H1 (cell line): ENCODE results near the gene PIMREG. TPM values are rescaled to one million over a fixed set of nuclear protein-coding genes. Genes with fewer than 3 reads are reported as not detected.
A peak's percentile ranks its signal among the peaks of the same experiment; 100 is the strongest.

Source experiments
- CTCF ChIA-PET: fragments of 300-600 bp; sonication (Branson Sonifier 250); formaldehyde crosslinking; loops from one replicate; lab custom pipeline; 2021; ENCODE audit not compliant: partially characterized antibody; lab: Charles Lee
- POLR2A ChIA-PET: fragments of 300-600 bp; sonication (Branson Sonifier 250); formaldehyde crosslinking; loops from one replicate; lab custom pipeline; 2021; ENCODE audit warnings: inconsistent platforms; ENCODE audit not compliant: partially characterized antibody; lab: Charles Lee
- DNase-seq, 2 experiments: peaks; one replicate each; pipeline versions ENCODE4 v3.0.0 to v3.0.0-alpha.2; 2010 to 2022; ENCODE audit warnings: low spot score in 2 of 2, low read depth in 1 of 2, mixed read lengths in 1 of 2
- FAIRE-seq: peaks from 2 replicates; lab custom pipeline; 2011; peaks lifted over from hg19 to GRCh38; lab: Jason Lieb, UNC
- H2AFZ ChIP-seq: 2 replicates; pipeline ENCODE4 v1.8.1; 2012; ENCODE audit warnings: low read length, inconsistent platforms
- H2AK5ac ChIP-seq: 2 replicates; pipeline ENCODE4 v1.6.1; 2013; ENCODE audit warnings: low read depth, low read length
- H2BK120ac ChIP-seq: replicated peaks from 2 replicates; pipeline ENCODE3; 2013; ENCODE audit warnings: low read depth, low read length, inconsistent platforms
- H2BK12ac ChIP-seq: 2 replicates; pipeline ENCODE4 v1.6.1; 2013; ENCODE audit warnings: low read depth, low read length
- H2BK15ac ChIP-seq: 2 replicates; pipeline ENCODE4 v1.6.1; 2013; ENCODE audit warnings: low read length
- H2BK20ac ChIP-seq: 2 replicates; pipeline ENCODE4 v1.6.1; 2013; ENCODE audit warnings: low read length
- H2BK5ac ChIP-seq: 2 replicates; pipeline ENCODE4 v1.6.1; 2013; ENCODE audit warnings: low read depth, low read length
- H3K14ac ChIP-seq: 2 replicates; pipeline ENCODE4 v1.6.1; 2013; ENCODE audit warnings: inconsistent platforms; ENCODE audit not compliant: insufficient read length
- H3K18ac ChIP-seq: 2 replicates; pipeline ENCODE4 v1.6.1; 2013; ENCODE audit warnings: low read length; ENCODE audit errors: extremely low read depth
- H3K23ac ChIP-seq: 2 replicates; pipeline ENCODE4 v1.6.1; 2013; ENCODE audit warnings: inconsistent platforms; ENCODE audit not compliant: insufficient read length
- H3K23me2 ChIP-seq: 2 replicates; pipeline ENCODE4 v1.6.1; 2013; ENCODE audit warnings: low read depth, low read length
- H3K27ac ChIP-seq: 2 replicates; pipeline ENCODE4 v1.6.1; 2011; ENCODE audit warnings: low read depth, low read length, inconsistent platforms
- H3K27me3 ChIP-seq, 4 experiments: replicated peaks in 1 of 4; 1 replicate in 1 of 4; 2 replicates in 3 of 4; pipeline versions ENCODE4 v1.6.1 to v1.8.1; 2011 to 2013; ENCODE audit warnings: low read length in 3 of 4, mild to moderate bottlenecking in 3 of 4, inconsistent platforms in 2 of 4, mixed read lengths in 2 of 4, moderate library complexity in 1 of 4; ENCODE audit not compliant: control insufficient read depth in 3 of 4, insufficient read depth in 3 of 4; ENCODE audit errors: extremely low read depth in 1 of 4
- H3K36me3 ChIP-seq, 4 experiments: 2 replicates each; pipeline versions ENCODE4 v1.6.1 to v1.8.1; 2011 to 2013; ENCODE audit warnings: mild to moderate bottlenecking in 4 of 4, low read length in 3 of 4, moderate library complexity in 2 of 4, control low read depth in 1 of 4, inconsistent platforms in 1 of 4; ENCODE audit not compliant: insufficient read depth in 4 of 4, control insufficient read depth in 2 of 4
- H3K4ac ChIP-seq: replicated peaks from 2 replicates; pipeline ENCODE3; 2013; ENCODE audit warnings: low read length, low read depth, mixed read lengths, inconsistent platforms; ENCODE audit not compliant: insufficient read length
- H3K4me1 ChIP-seq, 4 experiments: replicated peaks in 1 of 4; 1 replicate in 1 of 4; 2 replicates in 3 of 4; pipeline versions ENCODE4 v1.6.1 to v1.8.1; 2011 to 2013; ENCODE audit warnings: low read length in 3 of 4, inconsistent platforms in 2 of 4, mixed read lengths in 1 of 4; ENCODE audit not compliant: insufficient read depth in 4 of 4, control insufficient read depth in 3 of 4
- H3K4me2 ChIP-seq, 2 experiments: 2 replicates each; pipeline versions ENCODE4 v1.6.1 to v1.8.1; 2011 to 2013; ENCODE audit warnings: low read depth in 2 of 2, low read length in 2 of 2, control low read depth in 1 of 2, inconsistent platforms in 1 of 2, mild to moderate bottlenecking in 1 of 2; ENCODE audit not compliant: insufficient read depth in 1 of 2
- H3K4me3 ChIP-seq, 4 experiments: fragments of 200-600, 300-600 bp in 1 of 4; sonication (generic), shearing (Covaris generic), sonication (Bioruptor Twin) in 1 of 4; 2 replicates each; pipeline versions ENCODE4 v1.5.1 to v1.8.1; 2011 to 2016; ENCODE audit warnings: low read length in 4 of 4, low read depth in 3 of 4, control low read depth in 2 of 4, inconsistent platforms in 2 of 4, mild to moderate bottlenecking in 2 of 4, mixed read lengths in 1 of 4, moderate library complexity in 1 of 4; ENCODE audit not compliant: insufficient read depth in 2 of 4; ENCODE audit errors: extremely low read depth in 1 of 4
- H3K56ac ChIP-seq: replicated peaks from 2 replicates; pipeline ENCODE3; 2013; ENCODE audit warnings: low read depth, mild to moderate bottlenecking, mixed read lengths, low read length, inconsistent platforms; ENCODE audit not compliant: insufficient read length
- H3K79me1 ChIP-seq: 2 replicates; pipeline ENCODE4 v1.6.1; 2013; ENCODE audit warnings: low read depth, low read length, control low read depth
- H3K79me2 ChIP-seq, 2 experiments: 2 replicates each; pipeline versions ENCODE4 v1.6.1 to v1.8.1; 2012 to 2013; ENCODE audit warnings: low read length in 2 of 2, mild to moderate bottlenecking in 2 of 2, inconsistent platforms in 1 of 2; ENCODE audit not compliant: insufficient read depth in 2 of 2, control insufficient read depth in 1 of 2
- H3K9ac ChIP-seq, 4 experiments: replicated peaks in 1 of 4; 1 replicate in 1 of 4; 2 replicates in 3 of 4; pipeline versions ENCODE4 v1.6.1 to v1.8.1; 2011 to 2013; ENCODE audit warnings: low read depth in 3 of 4, low read length in 3 of 4, control low read depth in 2 of 4, mild to moderate bottlenecking in 2 of 4, moderate library complexity in 2 of 4, inconsistent platforms in 1 of 4; ENCODE audit errors: extremely low read depth in 1 of 4
- H3K9me3 ChIP-seq, 2 experiments: 2 replicates each; pipeline versions ENCODE4 v1.6.1 to v1.8.1; 2012 to 2013; ENCODE audit warnings: mild to moderate bottlenecking in 2 of 2, moderate library complexity in 2 of 2, control low read depth in 1 of 2, inconsistent platforms in 1 of 2, low read depth in 1 of 2, low read length in 1 of 2, mixed read lengths in 1 of 2; ENCODE audit not compliant: insufficient read depth in 2 of 2
- H4K20me1 ChIP-seq, 2 experiments: replicated peaks in 1 of 2; 2 replicates each; pipeline versions ENCODE3 to v1.8.1; 2011 to 2013; ENCODE audit warnings: inconsistent platforms in 2 of 2, low read length in 2 of 2, mild to moderate bottlenecking in 1 of 2; ENCODE audit not compliant: insufficient read depth in 2 of 2, control insufficient read depth in 1 of 2
- H4K5ac ChIP-seq: 2 replicates; pipeline ENCODE4 v1.6.1; 2013; ENCODE audit warnings: low read length, low read depth, mixed read lengths, inconsistent platforms; ENCODE audit not compliant: insufficient read length
- H4K8ac ChIP-seq: 2 replicates; pipeline ENCODE4 v1.8.0; 2013; ENCODE audit warnings: mild to moderate bottlenecking, moderate library complexity, low read length, inconsistent platforms; ENCODE audit not compliant: insufficient read depth; ENCODE audit errors: extremely low read depth
- H4K91ac ChIP-seq: replicated peaks from 2 replicates; pipeline ENCODE3; 2013; ENCODE audit warnings: low read length, mixed read lengths, inconsistent platforms; ENCODE audit not compliant: insufficient read length
- ASH2L ChIP-seq: fragments of 200-600, 300-600 bp; sonication (generic); IDR thresholded peaks from one replicate; pipeline ENCODE4 v1.7.1; 2017; ENCODE audit warnings: low read length
- CBX5 ChIP-seq: fragments of 300-800, 300-1000 bp; sonication (generic); IDR thresholded peaks from 2 replicates; pipeline ENCODE4 v1.7.1; 2016; ENCODE audit warnings: antibody characterized with exemption, low read length, low read depth
- CHD2 ChIP-seq: IDR thresholded peaks from 2 replicates; pipeline ENCODE4 v1.6.1; 2012; ENCODE audit warnings: low read length, improper control_type of control experiment
- GABPA ChIP-seq: IDR thresholded peaks from 2 replicates; pipeline ENCODE4 v1.6.1; 2011; ENCODE audit warnings: mild to moderate bottlenecking, low read length, moderate library complexity, borderline replicate concordance; ENCODE audit not compliant: insufficient read depth
- HDAC2 ChIP-seq, 2 experiments: fragments of 300-600 bp in 1 of 2; sonication (generic) in 1 of 2; IDR thresholded peaks; 2 replicates each; pipeline ENCODE4 v1.6.1; 2011 to 2012; ENCODE audit warnings: low read depth in 2 of 2, low read length in 2 of 2, mild to moderate bottlenecking in 2 of 2, moderate library complexity in 2 of 2, borderline replicate concordance in 1 of 2, inconsistent platforms in 1 of 2
- KDM1A ChIP-seq: fragments of 200-600, 300-600 bp; sonication (generic); IDR thresholded peaks from 2 replicates; pipeline ENCODE4 v1.7.1; 2016; ENCODE audit warnings: mild to moderate bottlenecking, low read length, borderline replicate concordance
- MAFK ChIP-seq: IDR thresholded peaks from 2 replicates; pipeline ENCODE4 v1.6.1; 2012; ENCODE audit warnings: low read depth, mild to moderate bottlenecking, improper control_type of control experiment, low read length
- PHF8 ChIP-seq: fragments of 200-600 bp; sonication (generic); conservative IDR thresholded peaks from 2 replicates; pipeline ENCODE4 v1.7.1; 2012; ENCODE audit warnings: low read depth, mild to moderate bottlenecking, inconsistent platforms, low read length, moderate library complexity
- POLR2A ChIP-seq, 2 experiments: IDR thresholded peaks; 1 replicate in 1 of 2; 2 replicates in 1 of 2; pipeline ENCODE4 v1.6.1; 2011; ENCODE audit warnings: low read depth in 2 of 2, low read length in 2 of 2, mild to moderate bottlenecking in 2 of 2; ENCODE audit errors: control extremely low read depth in 1 of 2
- RXRA ChIP-seq: IDR thresholded peaks from 2 replicates; pipeline ENCODE4 v1.6.1; 2011; ENCODE audit warnings: low read depth, mild to moderate bottlenecking, low read length, moderate library complexity; ENCODE audit not compliant: insufficient read depth
- SIX5 ChIP-seq: IDR thresholded peaks from 2 replicates; pipeline ENCODE4 v1.6.1; 2011; ENCODE audit warnings: mild to moderate bottlenecking, low read depth, low read length
- TAF1 ChIP-seq: IDR thresholded peaks from 2 replicates; pipeline ENCODE4 v1.6.1; 2011; ENCODE audit warnings: mild to moderate bottlenecking, low read depth, low read length
- TBP ChIP-seq: IDR thresholded peaks from 2 replicates; pipeline ENCODE4 v1.6.1; 2011; ENCODE audit warnings: low read depth, low read length, improper control_type of control experiment
- USF2 ChIP-seq: IDR thresholded peaks from 2 replicates; pipeline ENCODE4 v1.6.1; 2011; ENCODE audit warnings: low read length, improper control_type of control experiment
- WGBS, 2 experiments: shearing (Covaris generic) in 1 of 2; methylation state at CpG; one replicate each; pipeline versions ENCODE4 v1.1.6 to v1.1.7; 2013 to 2015; ENCODE audit warnings: low lambda C conversion rate in 2 of 2, mixed read lengths in 2 of 2, inconsistent platforms in 1 of 2, low coverage in 1 of 2, missing lambda C conversion rate in 1 of 2; ENCODE audit not compliant: insufficient replicate concordance in 2 of 2, insufficient coverage in 1 of 2, insufficient read length in 1 of 2; ENCODE audit errors: extremely low coverage in 1 of 2, missing lambda C conversion rate in 1 of 2; 5-methylcytosine and 5-hydroxymethylcytosine counted together
- polyA plus RNA-seq, 7 experiments: library from polyadenylated mRNA; depleted of rRNA in 3 of 7; stranded (reverse) in 5 of 7; unstranded in 2 of 7; fragments of >200 nt in 5 of 7; fragments of 200-250 nt in 2 of 7; gene quantifications; 1 replicate in 5 of 7; 2 replicates in 1 of 7; 4 replicates in 1 of 7; pipeline versions ENCODE4 v1.2.1 to v1.2.3, GENCODE V29; 2011 to 2013; ENCODE audit warnings: missing spikeins in 2 of 7, mixed read lengths in 2 of 7
- total RNA-seq: library from RNA; stranded (reverse); fragmentation: NEBNext Ultra II Directional; extraction: Animal tissue kit (Norgen Biotek cat#: 25700); gene quantifications from 2 replicates; pipeline ENCODE4 v1.2.1, GENCODE V29; 2021

PIMREG gene
- total and polyA plus RNA-seq, 2 of the 8 experiments (the other 6 are each of a cell fraction or from before 2014, with no cell fraction given) = 133 to 148 TPM

DNA sequence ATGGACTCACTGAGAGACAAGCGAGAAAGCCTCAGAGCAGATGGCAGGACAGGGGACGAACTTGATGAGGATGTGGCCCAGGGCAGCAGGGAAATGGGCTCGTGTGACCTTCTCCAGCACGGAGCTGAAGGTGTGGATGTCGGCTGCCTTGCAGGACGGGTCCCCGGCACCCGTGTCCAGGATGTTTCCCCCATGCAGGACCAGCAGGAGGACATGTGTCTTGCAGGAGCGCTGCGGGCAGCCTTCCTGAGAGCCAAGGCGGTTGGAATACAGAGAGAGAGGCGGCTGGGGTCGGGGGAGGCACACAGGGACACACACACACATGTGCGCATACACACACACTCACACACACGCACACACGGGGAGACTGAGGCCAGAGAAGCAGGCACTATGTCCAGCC is 39.3 kb downstream of the PIMREG start:
- TF ChIP-seq SIX5 = no peak
- TF ChIP-seq KDM1A = no peak
- TF ChIP-seq CBX5 = no peak
- no peak for TF ChIP-seq HDAC2 (IDR thresholded peaks at IDR 0.05; ENCODE audit: borderline replicate concordance in 1 of 2, low read depth in 2 of 2, low read length in 2 of 2)
- no peak for TF ChIP-seq RXRA
- TF ChIP-seq MAFK = no peak
- TF ChIP-seq POLR2A (IDR thresholded peaks at IDR 0.05; ENCODE audit: control extremely low read depth in 1 of 2, low read depth in 2 of 2, low read length in 2 of 2) = no peak
- no peak for TF ChIP-seq CHD2
- no peak for TF ChIP-seq TAF1
- TF ChIP-seq PHF8 = no peak
- no peak for TF ChIP-seq ASH2L
- no peak for TF ChIP-seq TBP
- TF ChIP-seq USF2 = no peak
- TF ChIP-seq GABPA = no peak
- Histone ChIP-seq H4K20me1 (no peaks in the 10 kb centered on the region), H2BK12ac (peak overlapping the region; percentile 75; the same call in 1 of the 2 replicates), H3K56ac (no peak overlapping the region), H2AK5ac (0 out of 2 replicates have a peak overlapping the region, but pooled peaks have one; percentile 6), H3K4me3 (no peak overlapping the region), H3K27ac (no peak overlapping the region), H4K91ac (peak overlapping the region; percentile 52), H3K79me1 (no peaks in the 10 kb centered on the region), H3K23ac (no peak overlapping the region), H3K4ac (no peak overlapping the region), H2BK5ac (0 out of 2 replicates have a peak overlapping the region, but pooled peaks have one; percentile 44), H3K4me2 (no peak overlapping the region), H3K79me2 (no peaks in the 10 kb centered on the region), H3K9ac (no peak overlapping the region), H4K5ac (no peak overlapping the region), H3K4me1 (peaks cover 0 to 22% (median 12%) of the 10 kb centered on the region in 4 experiments; a peak in 6 of 7 replicates), H4K8ac (no peak overlapping the region; the same call in 1 of the 2 replicates), H2BK120ac (no peak overlapping the region), H3K14ac (no peak overlapping the region), H3K23me2 (no peaks in the 10 kb centered on the region), H3K27me3 (no peaks in the 10 kb centered on the region), H2BK20ac (no peak overlapping the region), H3K9me3 (no peaks in the 10 kb centered on the region), H2AFZ (no peak overlapping the region), H2BK15ac (peak overlapping the region; percentile 12; the same call in 1 of the 2 replicates), H3K18ac (no peak overlapping the region), H3K36me3 (no peaks in the 10 kb centered on the region)
- 83% methylated on average over 16 of the region's 16 CpGs; no CpG with 5 or more reads in 1 of the 2 experiments for WGBS, 2 experiments
- CTCF ChIA-PET = interaction anchor here (0.8 to 3.4 kb wide), 6 partner anchors 10 to 273 kb away, joined by 3 to 28 read pairs (median 4); no protein-coding TSS in a partner anchor
- no peak for FAIRE-seq
- POLR2A ChIA-PET = no interaction called here
- no peak for DNase-seq
